HTERT RPE-1 (cell line): ENCODE results near the gene LRRC52.

Source experiments
- in situ Hi-C: fragments of 300-500 bp; cut with MboI; formaldehyde crosslinking; loops from 4 replicates; pipeline ENCODE4 v1.14.3; 2020; ENCODE audit warnings: low sequenced_read_pairs

Gene LRRC52

GRCh38 chr1:165537356-165538109 lies 6.3 kb upstream of the LRRC52 start:
- in situ Hi-C loops: no loop called here

DNA sequence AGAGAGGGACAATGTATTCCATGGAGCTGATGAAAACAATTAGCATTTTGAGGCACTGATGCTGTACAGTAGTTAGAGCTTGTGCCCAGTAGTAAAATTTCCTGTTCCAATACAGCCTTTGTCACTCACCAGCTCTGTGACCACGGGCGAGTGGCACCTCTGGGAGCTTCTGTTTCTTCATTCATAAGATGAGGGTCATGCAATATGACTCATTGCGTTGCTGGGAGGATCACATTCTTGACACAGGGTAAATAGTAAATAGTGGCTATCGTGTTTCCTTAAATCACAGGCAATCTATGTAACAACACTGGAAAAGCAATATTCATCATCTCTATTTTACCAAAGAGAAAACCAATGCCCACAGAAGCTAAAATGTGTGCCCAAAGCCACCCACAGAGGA lies 4.5 kb upstream of the LRRC52 start:
- in situ Hi-C loops: no loop called here

- in situ Hi-C loops: no loop called here
These were observed 3.9 kb upstream of the LRRC52 start for GRCh38 chr1:165539908-165540307.

DNA sequence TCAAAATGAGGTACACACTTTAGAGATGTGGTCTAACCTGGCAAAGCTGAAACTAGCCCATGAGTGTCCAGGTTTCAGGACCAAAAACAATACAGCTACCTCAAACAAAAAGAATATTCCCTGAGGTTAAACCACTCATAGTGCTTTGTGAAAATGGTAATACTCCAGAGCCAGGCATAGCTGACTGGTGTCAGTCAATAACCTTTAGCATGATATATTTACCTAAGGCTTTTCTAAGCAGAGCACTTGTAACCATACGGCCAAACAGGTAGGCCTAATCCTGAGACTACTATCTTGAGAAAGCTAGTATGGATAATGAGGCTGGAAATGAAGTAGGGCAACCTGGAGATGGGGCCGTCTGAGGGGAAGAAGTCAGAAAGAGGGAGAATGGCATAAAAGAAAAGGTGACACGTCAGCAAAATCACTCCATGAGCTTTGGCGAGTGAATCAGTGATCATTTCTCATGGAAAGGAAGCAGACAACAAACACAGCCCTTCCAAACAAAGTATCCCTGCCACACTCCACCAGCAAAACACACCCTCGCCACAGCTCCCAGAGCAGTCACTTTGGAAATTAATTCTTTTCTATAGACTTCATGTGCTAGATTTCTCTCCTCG lies 1.7 kb upstream of the LRRC52 start:
- in situ Hi-C loops: no loop called here

GRCh38 chr1:165542647-165543046 lies 1.2 kb upstream of the LRRC52 start:
- in situ Hi-C loops: no loop called here

DNA sequence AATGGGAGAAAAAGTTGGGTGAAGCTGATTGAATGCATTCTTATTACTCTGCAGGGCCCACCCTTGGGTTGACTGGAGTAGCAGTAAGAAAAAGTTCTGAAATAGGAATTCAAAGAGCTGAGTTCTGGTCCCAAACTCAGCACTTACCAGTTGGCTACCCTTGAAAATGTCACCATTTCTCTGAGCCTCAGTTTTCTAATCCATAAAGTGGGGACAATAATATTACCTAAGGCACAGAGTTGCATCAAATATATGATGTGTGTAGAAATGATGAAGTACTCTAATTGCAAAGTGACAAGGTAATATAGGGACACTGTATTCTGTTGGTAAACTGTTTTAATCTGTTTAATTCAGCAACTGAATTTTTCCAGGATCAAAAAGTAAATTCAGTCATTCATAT lies 1.2 kb downstream of the LRRC52 start:
- in situ Hi-C loops: no loop called here

DNA sequence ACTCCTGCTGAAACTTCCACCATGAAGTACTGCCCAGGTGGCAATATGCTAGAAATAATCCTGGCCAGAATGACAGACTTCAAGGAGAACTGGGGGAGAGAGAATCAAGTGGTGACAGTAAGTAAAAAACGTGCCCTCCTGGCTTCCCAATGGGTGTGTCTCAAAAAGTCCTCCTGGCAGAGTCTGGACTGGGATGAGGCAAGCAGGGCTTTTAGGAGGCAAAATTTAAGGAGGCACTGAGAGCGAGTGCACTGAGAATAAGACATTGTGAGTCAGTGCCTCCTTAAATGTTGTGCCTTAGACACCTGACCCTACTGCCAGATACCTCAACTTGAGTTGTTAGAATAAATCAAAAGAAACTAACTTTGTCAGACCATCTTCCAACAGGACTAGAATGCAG lies 2.2 kb downstream of the LRRC52 start:
- in situ Hi-C loops: no loop called here

DNA sequence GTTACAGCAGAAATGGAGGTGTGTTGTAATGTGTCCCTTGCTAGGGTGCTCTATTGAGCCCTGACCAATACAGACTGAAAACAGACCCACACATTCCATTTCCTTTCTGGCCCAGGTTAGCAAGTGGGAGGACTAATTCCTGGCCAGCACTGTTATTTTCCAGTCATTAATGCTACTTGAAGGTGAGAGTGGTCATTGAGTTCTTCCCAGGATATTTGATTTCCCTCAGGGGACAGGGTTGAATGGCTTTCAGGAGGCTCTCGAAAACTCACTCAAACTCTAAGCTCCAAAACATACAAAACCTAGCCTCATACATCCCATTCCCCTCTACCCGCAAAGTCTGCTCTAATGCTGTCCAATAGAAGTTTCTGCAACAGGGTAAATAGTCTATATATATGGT lies 6.2 kb downstream of the LRRC52 start:
- in situ Hi-C loops: no loop called here

- in situ Hi-C loops: no loop called here
These were observed 7.7 kb downstream of the LRRC52 start for GRCh38 chr1:165551469-165551868.

DNA sequence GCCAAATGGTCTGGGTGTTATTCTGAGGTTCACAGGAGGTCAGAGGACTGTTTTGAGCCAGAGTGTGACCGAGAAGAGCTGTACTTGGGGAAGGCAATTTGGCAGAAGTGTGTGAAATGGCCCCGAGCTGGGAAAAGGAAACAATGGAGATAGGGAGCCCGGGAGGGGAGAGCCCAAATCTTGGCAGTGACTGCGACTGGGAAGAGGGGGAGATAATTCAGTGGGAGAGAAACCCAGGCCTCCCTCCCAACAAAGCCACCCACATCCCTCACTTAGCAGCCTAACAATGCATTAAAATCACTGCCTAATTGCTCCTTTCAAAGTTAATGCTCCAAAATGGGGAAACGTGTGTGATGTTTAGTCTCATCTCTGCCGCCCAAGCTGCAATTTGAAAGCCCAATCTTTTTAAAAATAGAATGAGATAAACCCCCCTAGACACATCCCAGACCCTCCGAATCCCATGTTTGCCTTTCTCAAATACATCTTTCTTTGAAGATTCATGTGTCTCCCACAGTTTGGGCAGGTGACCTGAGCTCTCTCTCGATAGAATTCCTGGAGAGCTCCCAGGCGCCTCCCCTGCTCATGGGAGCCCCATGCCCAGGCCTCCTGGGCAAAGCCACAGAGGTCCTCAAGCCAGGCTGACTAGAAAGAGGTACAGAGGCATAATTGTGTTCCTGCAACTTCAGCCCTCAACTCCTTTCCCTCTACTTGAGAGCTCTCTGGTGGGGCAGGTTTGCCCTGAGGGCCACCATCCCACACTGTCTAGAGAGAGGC lies 17.3 kb downstream of the LRRC52 start:
- in situ Hi-C loops: no loop called here

DNA sequence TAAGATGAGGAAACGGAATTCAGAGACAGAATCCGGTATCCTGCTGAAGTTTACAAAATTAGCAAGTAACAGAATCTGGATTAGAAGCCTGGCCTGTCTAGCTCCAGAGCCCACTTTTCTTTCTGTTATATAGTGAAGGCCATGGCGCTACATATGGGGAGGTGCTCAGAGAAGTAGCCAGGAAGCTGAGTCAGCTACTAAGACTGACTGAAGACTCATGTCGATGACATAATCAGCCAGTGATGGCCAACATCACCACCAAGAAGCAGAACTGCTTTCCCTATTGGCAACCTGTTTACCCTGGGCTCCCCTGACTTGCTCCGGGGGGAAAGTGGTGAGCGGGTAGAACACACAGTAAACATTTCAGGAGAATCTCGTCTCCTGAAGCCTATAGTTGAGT lies 18.8 kb downstream of the LRRC52 start:
- in situ Hi-C loops: no loop called here

DNA sequence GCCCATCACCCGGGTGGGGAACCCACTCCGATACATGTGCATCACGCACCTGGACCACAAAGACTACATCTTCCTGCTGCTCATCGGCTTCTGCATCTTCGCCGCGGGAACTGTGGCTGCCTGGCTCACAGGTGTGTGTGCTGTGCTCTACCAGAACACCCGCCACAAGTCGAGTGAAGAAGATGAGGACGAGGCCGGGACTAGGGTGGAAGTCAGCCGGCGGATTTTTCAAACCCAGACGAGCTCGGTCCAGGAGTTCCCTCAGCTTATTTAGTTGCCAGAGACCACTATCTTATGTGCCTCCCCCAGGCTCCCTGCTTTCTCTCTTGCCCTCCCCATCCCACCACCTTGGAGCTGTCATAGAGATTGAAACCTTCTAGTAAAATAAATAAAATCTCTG lies 19.8 kb downstream of the LRRC52 start:
- in situ Hi-C loops: no loop called here

- in situ Hi-C loops: no loop called here
These were observed 20.8 kb downstream of the LRRC52 start for GRCh38 chr1:165564561-165564960.

GRCh38 chr1:165565751-165566490 lies 22.1 kb downstream of the LRRC52 start:
- in situ Hi-C loops: no loop called here

GRCh38 chr1:165570078-165570477 lies 26.3 kb downstream of the LRRC52 start:
- in situ Hi-C loops: no loop called here

- in situ Hi-C loops: no loop called here
These were observed 30.0 kb downstream of the LRRC52 start for GRCh38 chr1:165573787-165574186.

DNA sequence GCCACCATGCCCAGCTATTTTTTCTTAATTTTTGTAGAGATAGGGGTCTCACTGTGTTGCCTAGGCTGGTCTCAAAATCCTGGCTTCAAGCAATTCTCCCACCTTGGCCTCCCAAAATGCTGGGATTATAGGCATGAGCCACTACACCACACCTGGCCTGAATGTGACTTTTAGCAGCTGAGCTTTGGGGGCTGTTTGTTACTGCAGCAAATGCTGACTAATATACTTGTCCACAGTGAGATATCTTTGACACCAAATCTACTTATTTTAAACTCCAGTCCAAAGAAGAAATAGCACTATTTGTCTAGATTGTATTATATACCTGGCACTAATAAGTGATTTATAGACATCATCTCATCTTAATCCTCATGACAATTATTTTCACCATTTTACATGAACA lies 30.5 kb downstream of the LRRC52 start:
- in situ Hi-C loops: no loop called here

DNA sequence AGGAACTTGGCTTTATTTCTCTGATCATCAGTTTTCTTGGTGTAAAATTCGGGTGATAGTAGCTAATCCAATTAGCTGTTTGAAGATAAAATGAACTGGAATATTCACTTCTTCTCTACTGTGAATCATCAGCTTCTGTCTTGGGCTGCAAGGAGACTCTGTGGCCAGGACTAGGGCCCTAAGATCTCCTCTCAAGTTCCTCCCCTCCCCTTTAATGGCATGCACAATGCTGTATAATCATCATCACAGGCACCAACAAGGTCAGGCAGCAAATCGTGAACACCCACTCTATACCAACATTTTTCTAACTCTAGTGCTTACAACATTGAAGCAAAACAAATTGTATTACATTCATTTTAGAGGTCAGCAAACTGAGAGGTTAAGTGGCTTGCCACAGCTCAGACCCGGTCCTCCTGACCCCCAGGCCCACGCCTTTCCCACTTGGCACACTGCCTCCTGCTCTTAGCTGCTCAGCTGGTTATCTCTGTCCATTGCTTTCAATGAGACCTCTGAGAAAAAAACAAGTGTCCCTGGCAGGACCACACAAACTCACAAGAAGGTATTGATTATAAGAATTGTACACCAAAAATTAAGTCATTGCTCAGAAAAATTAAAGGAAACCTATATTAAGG lies 31.8 kb downstream of the LRRC52 start:
- in situ Hi-C loops: no loop called here

GRCh38 chr1:165576536-165576935 lies 32.7 kb downstream of the LRRC52 start:
- in situ Hi-C loops: no loop called here

DNA sequence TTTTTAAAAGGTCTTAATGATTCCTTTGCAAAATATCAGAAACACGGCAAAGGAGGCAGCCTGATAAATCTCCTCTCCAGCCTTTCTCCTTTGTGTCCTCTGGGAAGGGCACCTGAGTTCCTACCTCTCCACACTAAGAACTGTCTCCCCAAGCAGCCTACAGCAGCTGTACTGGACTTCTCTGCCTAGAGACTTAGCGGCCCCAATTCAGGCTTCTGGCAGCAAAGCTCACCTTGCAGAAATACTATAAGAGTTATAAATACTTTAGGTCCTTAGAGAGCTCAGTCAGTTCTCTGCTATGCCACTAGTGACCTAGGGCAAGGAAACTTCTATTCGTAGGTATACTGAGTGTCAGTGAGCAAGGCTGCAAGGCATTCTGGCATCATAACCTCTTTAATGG lies 33.9 kb downstream of the LRRC52 start:
- in situ Hi-C loops: no loop called here
